IMR-90 (cell line): ENCODE data around the gene MYRFL. TPM values are rescaled to one million over a fixed set of nuclear protein-coding genes. Genes with fewer than 3 reads are reported as not detected.

ENCODE experiments used
- ATAC-seq: fragments of 200-7000 bp; cut with Tn5 transposase; 2 replicates; pipeline ENCODE4 v1.9.1; 2020; ENCODE audit warnings: low read depth, mild to moderate bottlenecking, moderate library complexity
- BruUV-seq: library from RNA; stranded (reverse); fragments of 400-500 nt; replicated peaks from 2 replicates; lab custom pipeline; 2021; lab: Mats Ljungman, UMichigan
- CTCF ChIA-PET: fragments of 300-600 bp; formaldehyde crosslinking; extraction: SDS; loops from one replicate; lab custom pipeline; 2021; ENCODE audit warnings: antibody characterized with exemption; lab: Yijun Ruan, JAX
- POLR2A ChIA-PET: fragments of 300-600 bp; sonication (Branson Sonifier 250); formaldehyde crosslinking; loops from one replicate; lab custom pipeline; 2022; ENCODE audit warnings: antibody characterized with exemption; ENCODE audit not compliant: unreplicated experiment; lab: Charles Lee
- DNase-seq: peaks from one replicate; pipeline ENCODE4 v3.0.0; 2013
- H2AFZ ChIP-seq: replicated peaks from 2 replicates; pipeline ENCODE3; 2013; ENCODE audit warnings: low read length, mild to moderate bottlenecking; ENCODE audit not compliant: poor library complexity
- H2AK5ac ChIP-seq: 2 replicates; pipeline ENCODE4 v1.6.1; 2013; ENCODE audit warnings: low read depth, low read length, inconsistent platforms
- H2AK9ac ChIP-seq: replicated peaks from 2 replicates; pipeline ENCODE3; 2013; ENCODE audit warnings: mild to moderate bottlenecking, low read depth, low read length, moderate library complexity; ENCODE audit not compliant: poor library complexity
- H2BK120ac ChIP-seq: 2 replicates; pipeline ENCODE4 v1.6.1; 2013; ENCODE audit warnings: low read depth, low read length, inconsistent platforms
- H2BK15ac ChIP-seq: 3 replicates; pipeline ENCODE4 v1.6.1; 2013; ENCODE audit warnings: low read depth, low read length, inconsistent platforms
- H2BK20ac ChIP-seq: 2 replicates; pipeline ENCODE4 v1.6.1; 2013; ENCODE audit warnings: low read depth, mild to moderate bottlenecking, inconsistent platforms, low read length, moderate library complexity
- H2BK5ac ChIP-seq: 2 replicates; pipeline ENCODE4 v1.6.1; 2013; ENCODE audit warnings: mild to moderate bottlenecking, low read depth, low read length, inconsistent platforms; ENCODE audit not compliant: poor library complexity, severe bottlenecking
- H3K14ac ChIP-seq: replicated peaks from 2 replicates; pipeline ENCODE4 v1.6.1; 2013; ENCODE audit warnings: low read depth, low read length, inconsistent platforms
- H3K18ac ChIP-seq: 2 replicates; pipeline ENCODE4 v1.6.1; 2013; ENCODE audit warnings: low read depth, low read length, control low read depth
- H3K23ac ChIP-seq: 2 replicates; pipeline ENCODE4 v1.6.1; 2013; ENCODE audit warnings: low read depth, low read length, inconsistent platforms
- H3K27ac ChIP-seq: 2 replicates; pipeline ENCODE4 v1.5.1; 2013; ENCODE audit warnings: mild to moderate bottlenecking, control low read depth, low read length; ENCODE audit not compliant: insufficient read depth
- H3K27me3 ChIP-seq: 2 replicates; pipeline ENCODE4 v1.6.1; 2013; ENCODE audit warnings: low read length; ENCODE audit not compliant: control insufficient read depth, insufficient read depth
- H3K36me3 ChIP-seq: 2 replicates; pipeline ENCODE4 v1.6.1; 2013; ENCODE audit warnings: low read length, mixed read lengths; ENCODE audit not compliant: control insufficient read depth, insufficient read depth
- H3K4ac ChIP-seq: 2 replicates; pipeline ENCODE4 v1.6.1; 2013; ENCODE audit warnings: low read depth, low read length, inconsistent platforms
- H3K4me1 ChIP-seq: 2 replicates; pipeline ENCODE4 v1.6.1; 2013; ENCODE audit warnings: low read length, mixed read lengths; ENCODE audit not compliant: control insufficient read depth, insufficient read depth
- H3K4me2 ChIP-seq: 2 replicates; pipeline ENCODE4 v1.6.1; 2013; ENCODE audit warnings: low read depth, mild to moderate bottlenecking, control low read depth, low read length, moderate library complexity
- H3K4me3 ChIP-seq: 2 replicates; pipeline ENCODE4 v1.5.1; 2013; ENCODE audit warnings: low read depth, mild to moderate bottlenecking, control low read depth, low read length, moderate library complexity; ENCODE audit not compliant: insufficient read depth
- H3K56ac ChIP-seq: 2 replicates; pipeline ENCODE4 v1.6.1; 2013; ENCODE audit warnings: low read length, inconsistent platforms; ENCODE audit not compliant: insufficient read depth; ENCODE audit errors: extremely low read depth
- H3K79me1 ChIP-seq, 2 experiments: 2 replicates each; pipeline ENCODE4 v1.6.1; 2013; ENCODE audit warnings: low read length in 2 of 2, inconsistent platforms in 1 of 2, low read depth in 1 of 2
- H3K9ac ChIP-seq: 2 replicates; pipeline ENCODE4 v1.6.1; 2013; ENCODE audit warnings: low read depth, low read length, control low read depth
- H3K9me1 ChIP-seq: 2 replicates; pipeline ENCODE4 v1.6.1; 2013; ENCODE audit warnings: low read length, inconsistent platforms; ENCODE audit not compliant: insufficient read depth
- H3K9me3 ChIP-seq: 2 replicates; pipeline ENCODE4 v1.6.1; 2013; ENCODE audit warnings: low read length; ENCODE audit not compliant: control insufficient read depth, insufficient read depth
- H4K20me1 ChIP-seq: 2 replicates; pipeline ENCODE4 v1.6.1; 2013; ENCODE audit warnings: low read length, inconsistent platforms; ENCODE audit not compliant: insufficient read depth
- H4K5ac ChIP-seq: 2 replicates; pipeline ENCODE4 v1.6.1; 2013; ENCODE audit warnings: mild to moderate bottlenecking, low read depth, low read length, control low read depth
- H4K8ac ChIP-seq, 2 experiments: 2 replicates each; pipeline ENCODE4 v1.6.1; 2013; ENCODE audit warnings: low read depth in 2 of 2, low read length in 2 of 2, control low read depth in 1 of 2, inconsistent platforms in 1 of 2
- H4K91ac ChIP-seq: 2 replicates; pipeline ENCODE4 v1.6.1; 2013; ENCODE audit warnings: low read depth, low read length, inconsistent platforms; ENCODE audit not compliant: insufficient read depth
- BHLHE40 ChIP-seq: fragments of 150-350 bp; IDR thresholded peaks from 2 replicates; pipeline ENCODE4 v1.6.1; 2016; ENCODE audit warnings: mild to moderate bottlenecking, low read depth, low read length
- CEBPB ChIP-seq: IDR thresholded peaks from 2 replicates; pipeline ENCODE4 v1.6.1; 2012; ENCODE audit warnings: low read depth, low read length, improper control_type of control experiment
- CHD1 ChIP-seq: IDR thresholded peaks from 2 replicates; pipeline ENCODE4 v1.6.1; 2012; ENCODE audit warnings: low read depth, low read length, improper control_type of control experiment
- FOS ChIP-seq: fragments of 150-350 bp; IDR thresholded peaks from 2 replicates; pipeline ENCODE4 v1.6.1; 2016; ENCODE audit warnings: low read depth, low read length
- MAFK ChIP-seq: IDR thresholded peaks from 2 replicates; pipeline ENCODE4 v1.6.1; 2012; ENCODE audit warnings: low read depth, low read length, improper control_type of control experiment
- MAZ ChIP-seq: IDR thresholded peaks from 2 replicates; pipeline ENCODE4 v1.6.1; 2012; ENCODE audit warnings: low read depth, mild to moderate bottlenecking, low read length, improper control_type of control experiment, moderate library complexity, borderline replicate concordance
- MXI1 ChIP-seq: IDR thresholded peaks from 2 replicates; pipeline ENCODE4 v1.6.1; 2012; ENCODE audit warnings: low read depth, mild to moderate bottlenecking, low read length, moderate library complexity, borderline replicate concordance
- NFE2L2 ChIP-seq: fragments of 150-350 bp; IDR thresholded peaks from 2 replicates; pipeline ENCODE4 v1.6.1; 2016; ENCODE audit warnings: low read depth, mild to moderate bottlenecking, low read length
- POLR2A ChIP-seq: IDR thresholded peaks from 2 replicates; pipeline ENCODE4 v1.6.1; 2012; ENCODE audit warnings: mild to moderate bottlenecking, low read depth, low read length
- RAD21 ChIP-seq: IDR thresholded peaks from 2 replicates; pipeline ENCODE4 v1.6.1; 2012; ENCODE audit warnings: low read length, improper control_type of control experiment
- RCOR1 ChIP-seq: IDR thresholded peaks from 2 replicates; pipeline ENCODE4 v1.6.1; 2012; ENCODE audit warnings: mild to moderate bottlenecking, low read length, improper control_type of control experiment; ENCODE audit not compliant: insufficient replicate concordance
- RFX5 ChIP-seq: IDR thresholded peaks from 2 replicates; pipeline ENCODE4 v1.8.0; 2012; ENCODE audit warnings: low read depth, mild to moderate bottlenecking, low read length, moderate library complexity
- SMC3 ChIP-seq: fragments of 150-350 bp; IDR thresholded peaks from 2 replicates; pipeline ENCODE4 v1.6.1; 2016; ENCODE audit warnings: low read depth, mild to moderate bottlenecking, antibody characterized with exemption, low read length, moderate library complexity
- WGBS, 2 experiments: methylation state at CpG; one replicate each; pipeline versions ENCODE4 v1.1.5 to v1.1.7; 2013; ENCODE audit warnings: missing lambda C conversion rate in 2 of 2; ENCODE audit not compliant: insufficient read length in 1 of 2; ENCODE audit errors: extremely low coverage in 2 of 2; 5-methylcytosine and 5-hydroxymethylcytosine counted together
- dilution Hi-C: fragments of 300-500 bp; cut with HindIII; formaldehyde crosslinking; loops from one replicate; pipeline ENCODE4 v1.14.3; 2018; ENCODE audit warnings: low sequenced_read_pairs; ENCODE audit not compliant: unreplicated experiment
- in situ Hi-C: fragments of 300-500 bp; cut with MboI; formaldehyde crosslinking; loops from 3 replicates; pipeline ENCODE4 v1.14.3; 2019; ENCODE audit warnings: low sequenced_read_pairs, inconsistent platforms, mixed read lengths
- intact Hi-C: fragments of 100-400 bp; cut with micrococcal nuclease; formaldehyde crosslinking; loops from 2 replicates; pipeline ENCODE4 v1.10.0; 2022
- polyA plus RNA-seq, 3 experiments: library from polyadenylated mRNA; depleted of rRNA; stranded (reverse); fragments of >200 nt; gene quantifications; 2 replicates each; pipeline ENCODE4 v1.2.3, GENCODE V29; 2012; ENCODE audit warnings: low replicate concordance in 1 of 3
- total RNA-seq: library from RNA; depleted of rRNA; stranded (reverse); fragments of >200 nt; gene quantifications from 2 replicates; pipeline ENCODE4 v1.2.3, GENCODE V29; 2012
- TF ChIP-seq, protein P1 (sequence below): fragments of 150-350 bp; IDR thresholded peaks from 2 replicates; pipeline ENCODE4 v1.6.1; 2017; ENCODE audit warnings: mild to moderate bottlenecking, antibody characterized with exemption, low read length, low read depth
- TF ChIP-seq, protein P2 (sequence below): conservative IDR thresholded peaks from 2 replicates; pipeline ENCODE4 v1.5.1; 2012; ENCODE audit warnings: mild to moderate bottlenecking, low read depth, low read length, improper control_type of control experiment
- TF ChIP-seq, protein P3 (sequence below): fragments of 150-350 bp; IDR thresholded peaks from 2 replicates; pipeline ENCODE4 v1.6.1; 2016; ENCODE audit warnings: low read depth, mild to moderate bottlenecking, low read length, moderate library complexity, borderline replicate concordance

The MYRFL gene
- total and polyA plus RNA-seq, 2 of the 4 experiments (the other 2 are of a cell fraction) = not detected

DNA sequence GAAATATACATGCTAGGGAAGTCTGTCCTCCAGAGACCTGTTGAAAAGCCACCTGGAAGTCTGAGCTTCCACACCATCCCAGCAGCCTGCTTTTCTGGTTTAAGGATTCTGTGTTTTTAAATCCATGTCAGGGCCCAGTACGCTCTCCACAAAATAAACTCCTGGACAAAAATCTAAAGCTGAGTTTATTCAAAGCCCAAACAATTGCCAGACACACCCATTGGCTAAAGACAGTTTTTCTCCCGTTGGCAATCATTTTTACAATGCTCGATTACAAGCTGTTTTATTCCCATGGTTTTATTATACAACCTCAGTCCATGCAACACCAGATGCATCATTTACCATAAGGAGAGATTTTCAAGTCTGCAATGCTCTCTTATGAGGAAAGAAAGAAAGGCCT lies 94.5 kb downstream of the MYRFL start:
- no peak overlapping the region for H4K91ac ChIP-seq
- H3K18ac ChIP-seq = no peak overlapping the region
- H2BK15ac ChIP-seq = no peak overlapping the region
- no peak overlapping the region for H3K9ac ChIP-seq
- H2BK5ac ChIP-seq = no peak overlapping the region
- ChIA-PET POLR2A (no interaction called here), CTCF (interaction anchor here (0.5 kb wide), 1 partner anchor 12 kb away, joined by 3 read pairs; no protein-coding TSS in a partner anchor)
- no peak overlapping the region for H2BK20ac ChIP-seq
- H2AK5ac ChIP-seq = no peak overlapping the region
- no peaks in the 10 kb centered on the region for H3K9me3 ChIP-seq
- H2AFZ ChIP-seq = no peak overlapping the region
- H3K4me2 ChIP-seq = no peak overlapping the region
- H3K56ac ChIP-seq = no peak overlapping the region
- H4K8ac ChIP-seq = no peak overlapping the region
- no peak overlapping the region for H3K27ac ChIP-seq
- no peaks in the 10 kb centered on the region; the same call in 1 of the 2 replicates for H3K27me3 ChIP-seq
- intact Hi-C loops (no loop called here), in situ Hi-C loops (no loop called here), dilution Hi-C loops (no loop called here)
- DNase-seq (no peak), ATAC-seq (no peak)
- no peaks in the 10 kb centered on the region for H3K9me1 ChIP-seq
- no peak for TF ChIP-seq RAD21
- TF ChIP-seq CEBPB = no peak
- no peak for TF ChIP-seq FOS
- TF ChIP-seq, protein P1, sequence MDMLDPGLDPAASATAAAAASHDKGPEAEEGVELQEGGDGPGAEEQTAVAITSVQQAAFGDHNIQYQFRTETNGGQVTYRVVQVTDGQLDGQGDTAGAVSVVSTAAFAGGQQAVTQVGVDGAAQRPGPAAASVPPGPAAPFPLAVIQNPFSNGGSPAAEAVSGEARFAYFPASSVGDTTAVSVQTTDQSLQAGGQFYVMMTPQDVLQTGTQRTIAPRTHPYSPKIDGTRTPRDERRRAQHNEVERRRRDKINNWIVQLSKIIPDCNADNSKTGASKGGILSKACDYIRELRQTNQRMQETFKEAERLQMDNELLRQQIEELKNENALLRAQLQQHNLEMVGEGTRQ = no peak
- TF ChIP-seq, protein P2, sequence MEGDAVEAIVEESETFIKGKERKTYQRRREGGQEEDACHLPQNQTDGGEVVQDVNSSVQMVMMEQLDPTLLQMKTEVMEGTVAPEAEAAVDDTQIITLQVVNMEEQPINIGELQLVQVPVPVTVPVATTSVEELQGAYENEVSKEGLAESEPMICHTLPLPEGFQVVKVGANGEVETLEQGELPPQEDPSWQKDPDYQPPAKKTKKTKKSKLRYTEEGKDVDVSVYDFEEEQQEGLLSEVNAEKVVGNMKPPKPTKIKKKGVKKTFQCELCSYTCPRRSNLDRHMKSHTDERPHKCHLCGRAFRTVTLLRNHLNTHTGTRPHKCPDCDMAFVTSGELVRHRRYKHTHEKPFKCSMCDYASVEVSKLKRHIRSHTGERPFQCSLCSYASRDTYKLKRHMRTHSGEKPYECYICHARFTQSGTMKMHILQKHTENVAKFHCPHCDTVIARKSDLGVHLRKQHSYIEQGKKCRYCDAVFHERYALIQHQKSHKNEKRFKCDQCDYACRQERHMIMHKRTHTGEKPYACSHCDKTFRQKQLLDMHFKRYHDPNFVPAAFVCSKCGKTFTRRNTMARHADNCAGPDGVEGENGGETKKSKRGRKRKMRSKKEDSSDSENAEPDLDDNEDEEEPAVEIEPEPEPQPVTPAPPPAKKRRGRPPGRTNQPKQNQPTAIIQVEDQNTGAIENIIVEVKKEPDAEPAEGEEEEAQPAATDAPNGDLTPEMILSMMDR = no peak
- no peak for TF ChIP-seq CHD1
- no peak for TF ChIP-seq BHLHE40
- no peak for TF ChIP-seq POLR2A
- TF ChIP-seq RCOR1 = no peak
- no peak for TF ChIP-seq RFX5
- no peak for TF ChIP-seq MXI1
- TF ChIP-seq SMC3 = no peak
- TF ChIP-seq MAZ = no peak
- TF ChIP-seq NFE2L2 = no peak
- no peak for TF ChIP-seq MAFK
- TF ChIP-seq, protein P3, sequence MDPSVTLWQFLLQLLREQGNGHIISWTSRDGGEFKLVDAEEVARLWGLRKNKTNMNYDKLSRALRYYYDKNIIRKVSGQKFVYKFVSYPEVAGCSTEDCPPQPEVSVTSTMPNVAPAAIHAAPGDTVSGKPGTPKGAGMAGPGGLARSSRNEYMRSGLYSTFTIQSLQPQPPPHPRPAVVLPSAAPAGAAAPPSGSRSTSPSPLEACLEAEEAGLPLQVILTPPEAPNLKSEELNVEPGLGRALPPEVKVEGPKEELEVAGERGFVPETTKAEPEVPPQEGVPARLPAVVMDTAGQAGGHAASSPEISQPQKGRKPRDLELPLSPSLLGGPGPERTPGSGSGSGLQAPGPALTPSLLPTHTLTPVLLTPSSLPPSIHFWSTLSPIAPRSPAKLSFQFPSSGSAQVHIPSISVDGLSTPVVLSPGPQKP = no peak
- H4K5ac ChIP-seq = no peak overlapping the region
- H4K20me1 ChIP-seq = no peaks in the 10 kb centered on the region
- 0% methylated on average over 1 of the region's 3 CpGs; no CpG with 5 or more reads in 1 of the 2 experiments for WGBS, 2 experiments
- no peak overlapping the region for H2AK9ac ChIP-seq
- no peak overlapping the region for H3K4me3 ChIP-seq
- no peak overlapping the region for H2BK120ac ChIP-seq
- H3K36me3 ChIP-seq = no peaks in the 10 kb centered on the region
- no peak overlapping the region for H3K23ac ChIP-seq
- BruUV-seq = no TSS peak
- H3K14ac ChIP-seq = no peak overlapping the region
- H3K79me1 ChIP-seq = no peaks in the 10 kb centered on the region
- H3K4ac ChIP-seq = no peak overlapping the region
- no peaks in the 10 kb centered on the region for H3K4me1 ChIP-seq
